Ureter (tissue), 1 donor: ENCODE results near the gene CTNNA3. TPM values are rescaled to one million over a fixed set of nuclear protein-coding genes. Genes with fewer than 3 reads are reported as not detected.
"Not testable (repeated sequence)": the region's sequence is repeated elsewhere in the genome, so short reads cannot be mapped to it uniquely, and the experiment has no call there.

Experiments used
- DNase-seq: peaks from one replicate; pipeline ENCODE4 v3.0.0-alpha.2; 2020; ENCODE audit warnings: low spot score
- total RNA-seq: library from RNA; stranded (reverse); gene quantifications from one replicate; pipeline ENCODE4 v1.2.4, GENCODE V29; 2023
- donor health status: DM: yes; HTN: yes; CAD: no.

Gene CTNNA3
- total RNA-seq, 1 donor from 2014 or later: 1.1 TPM

GRCh38 chr10:67246066-67246555, 449.9 kb downstream of the CTNNA3 start:
- no peak for DNase-seq

DNA sequence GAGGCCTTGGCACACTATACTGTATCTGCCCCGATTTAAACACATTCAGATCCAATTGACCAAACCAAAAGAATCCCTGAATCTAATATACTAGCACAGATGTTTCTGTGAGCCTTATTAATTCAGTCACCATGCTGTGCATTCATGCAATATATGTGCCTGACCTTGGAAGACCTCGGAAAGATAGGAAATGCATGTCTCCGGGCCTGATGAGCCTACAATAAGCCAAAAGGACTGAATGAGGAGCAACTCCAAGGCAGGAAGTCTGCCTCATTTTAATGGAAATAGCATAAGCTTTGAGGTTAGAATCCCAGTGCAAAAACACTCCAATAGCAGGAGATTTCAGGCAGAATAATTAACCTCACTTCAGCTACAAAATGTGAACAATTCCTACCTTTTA, 453.5 kb downstream of the CTNNA3 start:
- no peak for DNase-seq

DNA sequence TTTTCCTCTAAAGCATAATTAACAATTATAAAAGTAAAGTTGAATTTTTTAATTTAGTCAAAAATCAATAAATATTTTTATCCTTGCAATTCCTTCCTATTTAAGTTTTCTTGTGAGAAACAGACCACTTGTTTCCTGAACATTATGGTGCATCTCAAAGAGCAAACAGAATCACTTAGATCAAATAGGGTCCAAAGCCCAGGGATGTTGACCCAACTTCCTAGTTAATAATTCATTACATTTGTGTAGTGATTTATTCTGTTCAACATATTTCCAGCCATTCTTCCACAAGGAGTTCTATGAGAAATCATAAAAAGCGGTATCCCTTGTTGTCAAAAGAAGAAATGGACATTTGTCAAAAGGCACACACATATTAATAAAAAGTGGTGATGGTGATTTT, 454.5 kb downstream of the CTNNA3 start:
- no peak for DNase-seq

DNA sequence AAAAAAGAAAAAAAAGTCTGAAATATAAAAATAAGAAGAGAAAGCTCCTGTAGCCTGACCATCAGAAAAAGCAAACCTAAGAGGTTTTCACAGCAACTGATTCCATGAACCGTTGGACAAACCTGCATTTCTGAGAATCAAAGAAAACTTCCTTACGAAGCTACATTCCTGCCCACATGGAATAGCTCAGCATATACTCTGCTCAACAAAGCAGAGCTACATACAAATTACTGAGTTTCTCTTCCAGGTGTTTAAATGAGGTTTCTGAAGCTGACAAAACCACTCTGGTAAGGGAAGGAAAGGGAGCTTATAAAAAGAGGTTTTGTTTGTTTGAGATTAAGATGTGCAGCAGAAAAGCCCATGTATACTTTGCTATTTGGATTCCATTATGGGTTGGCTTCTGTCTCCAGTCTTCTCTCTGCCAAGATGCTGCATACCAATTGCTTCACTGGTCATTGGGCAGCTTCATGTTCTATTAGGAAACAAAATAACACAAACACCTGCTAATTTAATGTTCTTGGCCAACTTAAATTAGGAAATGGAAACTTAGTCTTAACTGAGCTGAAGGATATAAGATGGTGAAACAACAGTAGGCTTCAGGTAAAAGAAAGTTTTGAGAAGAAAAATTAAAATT, 456.0 kb downstream of the CTNNA3 start:
- no peak for DNase-seq

GRCh38 chr10:67230680-67231500, 465.1 kb downstream of the CTNNA3 start:
- DNase-seq: not testable (repeated sequence)

- no peak for DNase-seq
Observed at GRCh38 chr10:67225226-67225625, 470.8 kb downstream of the CTNNA3 start.

DNA sequence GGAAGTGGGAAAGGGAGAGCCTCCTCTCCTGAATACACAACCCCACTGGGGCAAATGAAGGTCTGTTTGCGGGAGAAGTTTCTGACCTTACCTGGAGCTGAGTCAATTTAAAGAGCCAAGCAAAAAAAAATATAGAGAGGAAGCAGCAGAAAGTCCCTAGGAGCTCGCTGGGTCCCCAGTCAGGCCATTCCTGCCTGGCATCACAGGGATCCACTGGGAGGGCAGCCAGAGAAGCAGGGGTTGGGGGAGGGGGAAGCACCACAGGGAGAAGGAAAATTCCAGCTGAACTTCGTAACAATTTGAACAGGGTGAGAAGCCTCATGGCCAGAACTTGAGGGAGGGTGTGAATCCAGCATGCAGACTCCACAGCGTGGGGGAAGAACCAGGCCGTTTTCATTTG, 471.4 kb downstream of the CTNNA3 start:
- DNase-seq: no peak

- DNase-seq: no peak
Observed at GRCh38 chr10:67222934-67223333, 473.1 kb downstream of the CTNNA3 start.

- no peak for DNase-seq
Observed at GRCh38 chr10:67221939-67222494, 474.0 kb downstream of the CTNNA3 start.

DNA sequence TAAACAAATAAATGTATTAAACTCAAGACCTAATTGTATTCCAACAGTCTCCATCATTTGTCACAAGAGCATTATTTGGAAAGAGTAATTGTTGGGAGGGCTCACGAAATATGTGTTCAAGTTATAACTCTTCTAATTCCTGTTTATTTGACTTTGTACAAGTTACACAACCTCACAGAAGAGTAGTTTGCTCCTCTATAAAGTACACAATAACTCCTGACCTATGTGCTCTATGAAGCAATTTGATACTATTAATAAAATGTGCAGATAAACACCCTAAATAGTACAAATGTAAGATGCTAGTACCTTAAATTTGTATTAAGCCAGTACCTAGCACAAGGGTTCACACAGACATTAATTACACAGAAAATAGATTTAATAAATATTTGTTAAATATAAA, 484.3 kb downstream of the CTNNA3 start:
- no peak for DNase-seq

DNA sequence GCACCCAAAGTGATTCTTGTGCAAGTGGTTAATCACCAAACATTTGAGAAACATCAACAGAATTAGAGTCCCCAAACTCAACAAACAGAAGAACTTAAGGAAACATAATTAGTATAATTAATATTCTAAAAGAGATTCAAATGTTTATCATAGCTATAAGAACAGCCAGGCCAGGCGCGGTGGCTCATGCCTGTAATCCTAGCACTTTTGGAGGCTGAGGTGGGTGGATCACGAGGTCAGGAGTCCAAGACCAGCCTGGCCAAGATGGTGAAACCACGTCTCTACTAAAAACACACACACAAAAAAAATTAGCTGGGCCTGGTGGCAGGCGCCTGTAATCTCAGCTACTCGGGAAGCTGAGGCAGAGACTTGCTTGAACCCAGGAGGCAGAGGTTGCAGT, 488.1 kb downstream of the CTNNA3 start:
- DNase-seq: not testable (repeated sequence)

DNA sequence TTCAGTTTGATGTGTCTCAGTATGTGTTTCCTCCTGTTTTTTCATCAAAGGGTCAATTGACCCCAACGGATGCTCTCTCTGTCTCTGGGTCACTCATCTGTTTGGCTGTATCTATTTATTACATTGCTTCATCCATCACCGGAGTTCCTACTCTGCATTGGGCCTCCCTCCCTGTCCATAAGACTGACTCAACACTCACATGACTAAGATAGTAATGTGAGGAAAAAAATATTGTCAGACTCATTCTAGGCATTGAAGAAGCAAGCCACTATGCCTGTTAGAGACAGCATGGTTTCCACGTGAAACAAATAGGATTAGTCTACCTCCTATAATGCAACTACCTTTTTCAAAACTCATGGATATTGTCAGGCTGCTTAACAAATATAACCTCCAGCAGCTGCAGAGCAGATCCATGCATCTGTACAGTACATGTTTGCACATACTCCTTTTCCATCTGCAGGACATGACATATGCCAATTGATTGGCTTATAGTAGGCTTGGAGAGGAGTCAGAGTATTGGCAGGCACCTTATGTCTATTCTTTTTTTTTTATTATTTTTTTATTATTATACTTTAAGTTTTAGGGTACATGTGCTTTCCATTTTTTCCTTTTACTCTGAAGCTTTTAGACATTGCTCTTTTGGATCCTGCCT, 495.0 kb downstream of the CTNNA3 start:
- DNase-seq: no peak

- no peak for DNase-seq
Observed at GRCh38 chr10:67175354-67175753, 520.6 kb downstream of the CTNNA3 start.

DNA sequence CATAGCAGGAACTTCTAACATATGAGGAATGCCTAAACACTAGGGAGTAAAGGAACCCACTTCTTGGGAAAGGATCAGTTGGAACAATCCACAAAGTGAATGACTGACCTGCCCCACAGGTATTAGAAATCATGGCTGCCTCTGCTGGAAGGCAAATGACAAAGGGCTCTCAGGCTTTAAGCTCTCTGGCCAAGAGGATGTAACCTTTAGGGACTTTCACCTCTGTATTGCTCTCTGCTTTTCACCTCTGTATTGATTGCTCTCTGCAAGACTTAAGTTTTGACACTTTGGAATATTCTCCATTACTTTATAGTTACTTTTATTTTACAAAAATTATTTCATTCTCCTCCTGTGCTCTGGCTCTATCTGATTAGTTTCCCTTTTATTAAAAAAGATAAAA, 522.2 kb downstream of the CTNNA3 start:
- no peak for DNase-seq

DNA sequence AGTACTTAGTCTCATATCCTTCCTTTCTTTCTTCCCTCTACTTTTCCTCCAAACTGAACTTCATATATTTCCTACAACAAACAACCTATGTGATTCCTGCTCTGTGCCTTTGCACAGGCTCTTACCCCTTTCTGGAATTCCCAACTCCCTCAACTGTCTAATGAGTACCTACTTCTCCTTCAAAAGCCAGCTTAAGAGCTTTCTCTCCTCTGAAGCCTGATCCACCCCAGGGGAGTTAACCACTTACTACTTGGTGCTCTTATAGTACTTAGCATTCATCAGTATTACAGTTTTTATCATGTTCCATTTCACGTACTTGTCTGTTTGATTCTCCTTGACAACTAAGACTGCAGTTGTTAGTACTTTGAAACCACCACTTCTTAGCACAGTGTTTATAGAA, 524.0 kb downstream of the CTNNA3 start:
- no peak for DNase-seq

DNA sequence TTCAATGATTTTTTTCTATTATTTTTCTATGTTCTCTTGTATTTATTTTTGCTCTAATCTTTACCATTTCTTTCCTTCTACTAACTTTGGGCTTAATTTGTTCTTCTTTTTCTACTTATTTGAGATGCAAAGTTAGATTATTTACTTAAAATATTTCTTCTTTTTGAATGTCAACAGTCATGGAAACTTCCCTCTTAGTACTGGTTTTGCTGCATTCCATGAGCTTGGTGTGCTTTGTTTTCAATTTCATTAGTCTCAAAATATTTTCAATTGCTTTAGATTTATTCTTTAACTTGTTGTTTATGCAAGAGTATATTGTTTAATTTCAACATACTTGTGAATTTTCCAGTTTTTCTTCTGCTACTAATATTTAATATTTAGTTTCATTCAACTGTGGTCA, 539.8 kb downstream of the CTNNA3 start:
- no peak for DNase-seq

DNA sequence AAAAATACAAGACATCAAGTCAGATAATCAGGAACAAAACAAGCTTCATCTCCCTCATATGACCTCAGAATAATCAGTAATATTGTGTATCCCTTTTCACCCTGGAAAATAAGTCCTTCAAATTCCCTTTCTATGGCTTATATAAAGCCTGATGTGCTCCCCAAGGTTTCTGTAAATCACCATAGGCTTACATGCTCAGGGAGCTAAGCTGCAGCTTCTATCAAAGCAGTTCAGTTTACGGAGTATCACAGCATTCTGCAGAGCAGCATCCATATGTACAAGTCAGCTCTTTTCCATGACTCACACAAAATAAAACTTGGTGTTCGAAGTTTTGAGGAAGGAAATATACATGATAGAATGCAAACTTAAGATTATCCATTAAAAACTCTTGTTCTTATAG, 544.5 kb downstream of the CTNNA3 start:
- DNase-seq: no peak

DNA sequence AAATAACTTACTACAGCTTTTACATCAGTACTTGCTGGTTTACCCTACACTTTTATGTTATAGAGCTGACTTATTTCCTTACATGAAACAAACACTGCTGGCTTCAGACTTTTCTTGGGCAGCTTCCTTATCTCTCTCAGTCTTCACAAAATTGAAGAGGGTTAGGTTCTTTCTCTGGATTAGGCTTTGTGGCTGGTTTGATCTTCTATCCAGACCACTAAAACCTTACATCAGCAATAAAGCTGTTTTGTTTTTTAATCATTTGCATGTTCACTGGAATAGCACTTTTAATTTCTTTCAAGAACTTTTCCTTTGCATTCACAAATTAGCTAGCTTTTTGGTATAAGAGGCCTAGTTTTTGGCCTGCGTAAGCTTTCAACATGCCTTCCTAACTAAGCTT, 551.5 kb downstream of the CTNNA3 start:
- no peak for DNase-seq

- DNase-seq: no peak
Observed at GRCh38 chr10:67141300-67141699, 554.7 kb downstream of the CTNNA3 start.

DNA sequence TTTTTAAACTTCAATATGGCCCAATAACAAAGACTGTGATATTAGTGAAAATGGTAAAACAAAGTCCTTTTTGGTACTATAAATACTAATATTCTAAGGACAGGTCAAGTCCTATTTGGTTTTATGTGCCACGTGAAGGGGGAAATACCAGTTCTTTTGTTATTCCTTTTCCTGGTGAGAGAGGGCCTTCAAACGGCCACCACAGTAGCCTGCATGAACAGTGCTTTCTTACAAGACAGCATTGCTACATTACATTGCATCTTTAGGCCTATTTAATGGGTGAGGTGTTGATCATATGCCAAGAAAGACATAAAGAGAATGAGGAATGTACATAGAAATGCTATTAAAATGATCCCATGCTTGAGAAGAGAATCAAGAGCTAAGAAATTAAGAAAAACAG, 555.4 kb downstream of the CTNNA3 start:
- DNase-seq: no peak

- DNase-seq: no peak
Observed at GRCh38 chr10:67127441-67127840, 568.6 kb downstream of the CTNNA3 start.

GRCh38 chr10:67119651-67120050, 576.3 kb downstream of the CTNNA3 start:
- DNase-seq: no peak
